OCI-LY1 (cell line): ENCODE data around the gene PRSS21.

ENCODE experiments used
- H2AFZ ChIP-seq: fragments of 200-600 bp; sonication (generic), shearing (Covaris generic); 2 replicates; pipeline ENCODE4 v1.6.0; 2014; ENCODE audit warnings: antibody characterized with exemption, mild to moderate bottlenecking, low read length
- H3F3A ChIP-seq: fragments of 200-600 bp; sonication (generic), shearing (Covaris generic); 2 replicates; pipeline ENCODE4 v1.6.0; 2014; ENCODE audit warnings: mild to moderate bottlenecking, antibody characterized with exemption, low read length, moderate library complexity; ENCODE audit not compliant: insufficient read depth
- H3K27ac ChIP-seq: fragments of 200-600 bp; sonication (generic); 2 replicates; pipeline ENCODE4 v1.5.1; 2014; ENCODE audit warnings: low read length, mixed run types, mild to moderate bottlenecking, low read depth; ENCODE audit not compliant: poor library complexity, severe bottlenecking
- H3K27me3 ChIP-seq: fragments of 200-600 bp; sonication (generic); 2 replicates; pipeline ENCODE4 v1.6.0; 2014; ENCODE audit warnings: antibody characterized with exemption, mild to moderate bottlenecking, low read length, moderate library complexity; ENCODE audit not compliant: insufficient read depth
- H3K36me3 ChIP-seq: fragments of 200-600 bp; sonication (generic); 2 replicates; pipeline ENCODE4 v1.6.1; 2014; ENCODE audit warnings: mild to moderate bottlenecking, antibody characterized with exemption, low read length, moderate library complexity, mixed read lengths; ENCODE audit not compliant: insufficient read depth
- H3K4me1 ChIP-seq: fragments of 200-600 bp; sonication (generic); 2 replicates; pipeline ENCODE4 v1.5.1; 2014; ENCODE audit warnings: mild to moderate bottlenecking, low read length, moderate library complexity; ENCODE audit not compliant: insufficient read depth, severe bottlenecking
- H3K4me2 ChIP-seq: fragments of 200-600 bp; sonication (generic), shearing (Covaris generic); 2 replicates; pipeline ENCODE4 v1.6.1; 2014; ENCODE audit warnings: low read length
- H3K4me3 ChIP-seq: fragments of 200-600 bp; sonication (generic); 2 replicates; pipeline ENCODE4 v1.5.1; 2014; ENCODE audit warnings: low read length, low read depth, mild to moderate bottlenecking, mixed read lengths; ENCODE audit not compliant: poor library complexity, severe bottlenecking
- H3K79me2 ChIP-seq: fragments of 200-600 bp; shearing (Covaris generic); 2 replicates; pipeline ENCODE4 v1.6.1; 2016; ENCODE audit warnings: mixed run types, low read length, mixed read lengths; ENCODE audit not compliant: insufficient read depth
- H3K9ac ChIP-seq: fragments of 200-600 bp; sonication (generic), shearing (Covaris generic); 2 replicates; pipeline ENCODE4 v1.6.1; 2014; ENCODE audit warnings: mild to moderate bottlenecking, low read length, mixed read lengths
- H3K9me2 ChIP-seq: fragments of 200-600 bp; sonication (generic), shearing (Covaris generic); 2 replicates; pipeline ENCODE4 v1.6.1; 2014; ENCODE audit warnings: low read depth, mild to moderate bottlenecking, low read length, mixed read lengths
- H3K9me3 ChIP-seq: fragments of 200-600 bp; shearing (Covaris generic); 2 replicates; pipeline ENCODE4 v1.6.1; 2014; ENCODE audit warnings: low read length, mixed read lengths
- H4K20me1 ChIP-seq: fragments of 200-600 bp; sonication (generic), shearing (Covaris generic); 2 replicates; pipeline ENCODE4 v1.6.0; 2016; ENCODE audit warnings: mild to moderate bottlenecking, low read length; ENCODE audit not compliant: insufficient read depth
- EZH2 ChIP-seq: fragments of 200-600 bp; sonication (generic), shearing (Covaris generic); IDR thresholded peaks from 2 replicates; pipeline ENCODE4 v1.8.0; 2017; ENCODE audit warnings: borderline replicate concordance, mixed run types, mild to moderate bottlenecking, antibody characterized with exemption, low read length, moderate library complexity, mixed read lengths
- TF ChIP-seq, protein P1 (sequence below): fragments of 200-600 bp; sonication (generic), shearing (Covaris generic); IDR thresholded peaks from 2 replicates; pipeline ENCODE4 v1.5.1; 2017; ENCODE audit warnings: mild to moderate bottlenecking, antibody characterized with exemption, low read length, moderate library complexity, mixed read lengths

Gene PRSS21

DNA sequence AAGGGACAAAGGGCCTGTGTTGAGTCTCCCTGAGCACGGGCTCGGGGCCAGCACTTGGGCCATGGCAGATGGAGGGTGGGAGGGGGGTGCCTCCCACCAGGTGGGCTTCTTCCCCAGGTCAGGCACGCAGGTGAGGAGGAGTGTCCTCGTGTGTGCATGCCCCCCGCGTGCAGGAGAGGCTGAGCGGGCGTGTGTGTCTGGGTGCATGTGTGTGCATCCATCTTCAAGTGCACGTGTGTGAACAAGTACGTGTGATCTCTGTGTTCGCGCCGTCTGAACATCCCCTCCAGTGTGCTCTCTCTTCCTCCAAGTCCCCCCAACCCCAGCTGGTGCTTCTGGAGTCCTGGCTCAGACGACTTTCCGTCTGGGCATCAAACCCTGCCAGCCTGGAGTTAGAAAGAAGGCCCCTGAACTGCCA lies 10.3 kb downstream of the PRSS21 start:
- Histone ChIP-seq H2AFZ (no peak overlapping the region), H3K9ac (no peak overlapping the region), H3K79me2 (no peaks in the 10 kb centered on the region), H3K27me3 (peaks cover 16% of the 10 kb centered on the region; the same call in 1 of the 2 replicates), H3K4me2 (no peak overlapping the region), H3K9me2 (no peaks in the 10 kb centered on the region), H3K4me1 (no peaks in the 10 kb centered on the region), H3K36me3 (no peaks in the 10 kb centered on the region), H3F3A (no peaks in the 10 kb centered on the region), H3K9me3 (no peaks in the 10 kb centered on the region), H3K27ac (no peak overlapping the region), H4K20me1 (no peaks in the 10 kb centered on the region), H3K4me3 (no peak overlapping the region)
- TF ChIP-seq EZH2 = no peak
- TF ChIP-seq, protein P1, sequence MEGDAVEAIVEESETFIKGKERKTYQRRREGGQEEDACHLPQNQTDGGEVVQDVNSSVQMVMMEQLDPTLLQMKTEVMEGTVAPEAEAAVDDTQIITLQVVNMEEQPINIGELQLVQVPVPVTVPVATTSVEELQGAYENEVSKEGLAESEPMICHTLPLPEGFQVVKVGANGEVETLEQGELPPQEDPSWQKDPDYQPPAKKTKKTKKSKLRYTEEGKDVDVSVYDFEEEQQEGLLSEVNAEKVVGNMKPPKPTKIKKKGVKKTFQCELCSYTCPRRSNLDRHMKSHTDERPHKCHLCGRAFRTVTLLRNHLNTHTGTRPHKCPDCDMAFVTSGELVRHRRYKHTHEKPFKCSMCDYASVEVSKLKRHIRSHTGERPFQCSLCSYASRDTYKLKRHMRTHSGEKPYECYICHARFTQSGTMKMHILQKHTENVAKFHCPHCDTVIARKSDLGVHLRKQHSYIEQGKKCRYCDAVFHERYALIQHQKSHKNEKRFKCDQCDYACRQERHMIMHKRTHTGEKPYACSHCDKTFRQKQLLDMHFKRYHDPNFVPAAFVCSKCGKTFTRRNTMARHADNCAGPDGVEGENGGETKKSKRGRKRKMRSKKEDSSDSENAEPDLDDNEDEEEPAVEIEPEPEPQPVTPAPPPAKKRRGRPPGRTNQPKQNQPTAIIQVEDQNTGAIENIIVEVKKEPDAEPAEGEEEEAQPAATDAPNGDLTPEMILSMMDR = no peak

DNA sequence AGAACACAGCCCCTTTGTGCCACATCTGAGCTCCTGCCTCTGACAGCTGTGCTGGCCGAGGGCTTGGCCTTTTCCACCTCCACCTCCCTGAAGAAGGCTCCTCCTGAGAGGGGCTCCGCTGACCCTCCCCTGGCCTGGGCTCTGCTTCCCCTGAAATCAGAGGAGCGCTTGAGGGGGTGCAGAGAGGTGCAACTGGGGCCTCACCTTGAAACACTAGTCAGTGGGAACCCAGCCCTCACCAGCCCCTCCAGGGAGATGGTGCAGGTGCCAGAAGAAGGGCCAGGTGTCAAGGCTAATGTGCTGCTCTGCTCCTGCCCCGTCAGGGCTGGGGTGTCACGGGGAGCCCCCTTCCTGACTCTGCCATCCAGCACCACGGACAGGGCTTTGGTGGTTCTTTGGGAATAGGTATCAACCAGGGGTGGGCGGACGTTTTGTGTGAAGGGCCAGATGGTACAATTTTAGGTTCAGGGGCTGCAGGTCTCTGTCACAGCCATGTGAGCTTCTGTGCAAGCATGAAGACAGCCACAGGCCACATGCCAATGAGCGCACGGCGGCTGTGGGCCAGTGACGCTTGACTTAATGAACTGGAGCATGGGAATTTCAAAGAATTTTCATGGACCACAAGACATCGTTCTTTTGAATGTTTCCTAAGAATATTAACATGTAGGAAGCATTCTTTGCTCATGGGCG lies 10.9 kb downstream of the PRSS21 start:
- Histone ChIP-seq H3K79me2 (no peaks in the 10 kb centered on the region), H3K9me2 (no peaks in the 10 kb centered on the region), H4K20me1 (no peaks in the 10 kb centered on the region), H3F3A (no peaks in the 10 kb centered on the region), H3K4me1 (no peaks in the 10 kb centered on the region), H3K27ac (no peak overlapping the region), H3K9me3 (no peaks in the 10 kb centered on the region), H3K9ac (no peak overlapping the region), H2AFZ (no peak overlapping the region), H3K36me3 (no peaks in the 10 kb centered on the region), H3K27me3 (peaks cover 16% of the 10 kb centered on the region; the same call in 1 of the 2 replicates), H3K4me3 (no peak overlapping the region), H3K4me2 (no peak overlapping the region)
- TF ChIP-seq EZH2 = no peak
- TF ChIP-seq, protein P1 = no peak

DNA sequence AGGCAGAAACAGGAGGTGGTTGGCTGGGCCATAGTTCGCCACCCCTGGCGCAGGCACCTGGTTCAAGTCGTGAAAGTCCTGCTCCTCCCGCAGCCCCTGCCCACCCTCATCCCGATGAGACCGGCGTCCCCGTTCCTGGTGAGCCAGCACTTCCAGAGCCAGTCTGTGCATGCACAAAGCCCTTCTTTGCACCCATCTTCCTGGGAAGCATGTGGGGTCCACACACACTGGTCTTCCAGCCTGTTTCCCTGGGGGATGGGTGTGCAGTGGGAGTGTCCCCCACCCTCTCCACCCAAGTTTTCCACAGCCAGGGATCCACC lies 11.4 kb downstream of the PRSS21 start:
- H3K4me1 ChIP-seq = no peaks in the 10 kb centered on the region
- H3K9ac ChIP-seq = no peak overlapping the region
- peaks cover 16% of the 10 kb centered on the region; the same call in 1 of the 2 replicates for H3K27me3 ChIP-seq
- H3K27ac ChIP-seq = no peak overlapping the region
- H3K4me2 ChIP-seq = no peak overlapping the region
- TF ChIP-seq, protein P1 = no peak
- TF ChIP-seq EZH2 = no peak
- no peaks in the 10 kb centered on the region for H4K20me1 ChIP-seq
- H3K4me3 ChIP-seq = no peak overlapping the region
- H3K9me3 ChIP-seq = no peaks in the 10 kb centered on the region
- no peaks in the 10 kb centered on the region for H3K79me2 ChIP-seq
- no peak overlapping the region for H2AFZ ChIP-seq
- H3K36me3 ChIP-seq = no peaks in the 10 kb centered on the region
- H3F3A ChIP-seq = no peaks in the 10 kb centered on the region
- H3K9me2 ChIP-seq = no peaks in the 10 kb centered on the region
